PC-9 (cell line): ENCODE measurements around the gene BNIPL. TPM values are rescaled to one million over a fixed set of nuclear protein-coding genes. Genes with fewer than 3 reads are reported as not detected.

Experiments
- BruUV-seq: library from RNA; stranded (reverse); fragments of 400-500 nt; replicated peaks from 2 replicates; lab custom pipeline; 2021; lab: Mats Ljungman, UMichigan
- CTCF ChIA-PET: fragments of 300-600 bp; sonication (Branson Sonifier 250); formaldehyde crosslinking; loops from one replicate; lab custom pipeline; 2022; ENCODE audit warnings: antibody characterized with exemption; lab: Charles Lee
- POLR2A ChIA-PET: fragments of 300-600 bp; sonication (Branson Sonifier 250); formaldehyde crosslinking; loops from one replicate; lab custom pipeline; 2022; ENCODE audit warnings: antibody characterized with exemption; ENCODE audit not compliant: unreplicated experiment; lab: Charles Lee
- DNase-seq, 2 experiments: peaks; one replicate each; pipeline versions ENCODE4 v3.0.0 to v3.0.0-alpha.2; 2015 to 2022; ENCODE audit warnings: mixed read lengths in 1 of 2
- H2AFZ ChIP-seq: fragments of 200-600 bp; sonication (generic); 2 replicates; pipeline ENCODE4 v1.8.1; 2017; ENCODE audit warnings: antibody characterized with exemption
- H3F3A ChIP-seq: fragments of 200-600 bp; sonication (generic); 2 replicates; pipeline ENCODE4 v1.8.1; 2017; ENCODE audit warnings: antibody characterized with exemption, mild to moderate bottlenecking, low read depth; ENCODE audit not compliant: insufficient read depth
- H3K27ac ChIP-seq: fragments of 200-600 bp; sonication (generic); 2 replicates; pipeline ENCODE4 v1.6.1; 2016; ENCODE audit warnings: mixed run types
- H3K27me3 ChIP-seq: fragments of 200-600 bp; sonication (generic); 2 replicates; pipeline ENCODE4 v1.6.1; 2016; ENCODE audit warnings: low read depth, mixed run types; ENCODE audit not compliant: insufficient read depth
- H3K36me3 ChIP-seq: fragments of 200-600 bp; sonication (generic); 2 replicates; pipeline ENCODE4 v1.6.1; 2016; ENCODE audit warnings: low read depth, mixed run types
- H3K4me1 ChIP-seq: fragments of 200-600 bp; sonication (generic); replicated peaks from 2 replicates; pipeline ENCODE4 v1.6.1; 2016; ENCODE audit warnings: mixed run types; ENCODE audit not compliant: insufficient read depth
- H3K4me2 ChIP-seq: fragments of 200-600 bp; sonication (generic); 2 replicates; pipeline ENCODE4 v1.6.1; 2017; ENCODE audit warnings: mixed run types
- H3K4me3 ChIP-seq: fragments of 200-600 bp; sonication (generic); 2 replicates; pipeline ENCODE4 v1.6.1; 2016; ENCODE audit warnings: mixed run types
- H3K79me2 ChIP-seq: fragments of 200-600 bp; sonication (generic); 2 replicates; pipeline ENCODE4 v1.6.1; 2017; ENCODE audit warnings: low read depth, mixed run types
- H3K9me2 ChIP-seq: fragments of 200-600 bp; sonication (generic); 2 replicates; pipeline ENCODE4 v1.8.1; 2017; ENCODE audit warnings: mild to moderate bottlenecking; ENCODE audit not compliant: insufficient read depth
- H3K9me3 ChIP-seq: fragments of 200-600 bp; sonication (generic); 2 replicates; pipeline ENCODE4 v1.8.1; 2016; ENCODE audit warnings: low read depth; ENCODE audit not compliant: insufficient read depth
- H4K20me1 ChIP-seq: fragments of 200-600 bp; sonication (generic); 2 replicates; pipeline ENCODE4 v1.8.1; 2017; ENCODE audit not compliant: insufficient read depth
- CTCF ChIP-seq: fragments of 200-600 bp; sonication (generic); conservative IDR thresholded peaks from 2 replicates; pipeline ENCODE4 v1.6.1; 2017; ENCODE audit warnings: mixed run types, antibody characterized with exemption, mild to moderate bottlenecking, moderate library complexity
- EZH2 ChIP-seq: fragments of 200-600 bp; sonication (generic); IDR thresholded peaks from 2 replicates; pipeline ENCODE4 v1.8.0; 2017; ENCODE audit warnings: antibody characterized with exemption, low read depth
- intact Hi-C: fragments of 100-400 bp; cut with micrococcal nuclease; formaldehyde crosslinking; loops from one replicate; pipeline ENCODE4 v1.10.0; 2022; ENCODE audit not compliant: unreplicated experiment
- total RNA-seq: library from RNA; stranded (reverse); gene quantifications from 2 replicates; pipeline ENCODE4 v1.2.3, GENCODE V29; 2021

BNIPL gene
- total RNA-seq, 1 experiment from 2014 or later, result 3.0 TPM

GRCh38 chr1:151013518-151013917 is 22.9 kb upstream of the BNIPL start:
- intact Hi-C loops, result no loop called here
- no peak overlapping the region for H3K4me3 ChIP-seq
- no peak overlapping the region for H2AFZ ChIP-seq
- H3K79me2 ChIP-seq, result peaks cover 23% of the 10 kb centered on the region
- no peaks in the 10 kb centered on the region; the same call in none of the 2 replicates for H3F3A ChIP-seq
- POLR2A ChIA-PET, result no interaction called here
- BruUV-seq, result no TSS peak
- no peaks in the 10 kb centered on the region for H3K9me3 ChIP-seq
- no peaks in the 10 kb centered on the region for H4K20me1 ChIP-seq
- no peak overlapping the region for H3K27ac ChIP-seq
- H3K36me3 ChIP-seq, result 0 out of 2 replicates have a peak, but pooled peaks cover 6% of the 10 kb centered on the region
- DNase-seq, result no peak
- H3K27me3 ChIP-seq, result no peaks in the 10 kb centered on the region
- CTCF ChIA-PET, result no interaction called here
- no peaks in the 10 kb centered on the region for H3K9me2 ChIP-seq
- TF ChIP-seq EZH2, result no peak
- TF ChIP-seq CTCF, result no peak
- H3K4me2 ChIP-seq, result no peak overlapping the region
- peaks cover 7% of the 10 kb centered on the region; the same call in 1 of the 2 replicates for H3K4me1 ChIP-seq

GRCh38 chr1:151024540-151025146 is 11.7 kb upstream of the BNIPL start:
- peak in 1 of 2 experiments; percentile 62 for DNase-seq
- Histone ChIP-seq H3K36me3 (peaks cover 6% of the 10 kb centered on the region; the same call in 1 of the 2 replicates), H3K27ac (no peak overlapping the region), H2AFZ (no peak overlapping the region), H3F3A (0 out of 2 replicates have a peak, but pooled peaks cover 4% of the 10 kb centered on the region), H3K79me2 (no peaks in the 10 kb centered on the region), H3K4me3 (no peak overlapping the region), H3K4me1 (no peaks in the 10 kb centered on the region), H3K9me2 (no peaks in the 10 kb centered on the region), H3K27me3 (no peaks in the 10 kb centered on the region), H4K20me1 (no peaks in the 10 kb centered on the region), H3K4me2 (no peak overlapping the region), H3K9me3 (no peaks in the 10 kb centered on the region)
- no TSS peak for BruUV-seq
- TF ChIP-seq EZH2, result no peak
- peak; percentile 79 for TF ChIP-seq CTCF
- POLR2A ChIA-PET, result interaction anchor here (0.5 kb wide), 1 partner anchor 327 kb away, joined by 8 read pairs; the partner anchor contains the start of gene GOLPH3L
- CTCF ChIA-PET, result interaction anchor here (0.5 to 1.3 kb wide), 5 partner anchors 24 to 131 kb away, joined by 3 to 15 read pairs (median 3); no protein-coding TSS in a partner anchor
- intact Hi-C loops, result loop anchor here (1.0 to 2.0 kb wide), 2 partner anchors 24 to 132 kb away; partner anchors contain the start of gene TNFAIP8L2

- Histone ChIP-seq H3K9me3 (no peaks in the 10 kb centered on the region), H3K4me3 (no peak overlapping the region), H4K20me1 (no peaks in the 10 kb centered on the region), H2AFZ (no peak overlapping the region), H3K4me1 (no peaks in the 10 kb centered on the region), H3K9me2 (no peaks in the 10 kb centered on the region), H3K4me2 (no peak overlapping the region), H3K27me3 (no peaks in the 10 kb centered on the region), H3F3A (0 out of 2 replicates have a peak, but pooled peaks cover 4% of the 10 kb centered on the region), H3K27ac (no peak overlapping the region), H3K79me2 (no peaks in the 10 kb centered on the region), H3K36me3 (peaks cover 6% of the 10 kb centered on the region; the same call in 1 of the 2 replicates)
- ChIA-PET POLR2A (no interaction called here), CTCF (no interaction called here)
- DNase-seq, result no peak
- no peak for TF ChIP-seq CTCF
- TF ChIP-seq EZH2, result no peak
- BruUV-seq, result no TSS peak
- intact Hi-C loops, result no loop called here
Measured at GRCh38 chr1:151026460-151026859, 9.9 kb upstream of the BNIPL start.
